ENCODE measurements around the gene EML1. TPM values are rescaled to one million over a fixed set of nuclear protein-coding genes. Genes with fewer than 3 reads are reported as not detected.

EML1 gene
- total and polyA plus RNA-seq, 2 of the 13 experiments (the other 11 are each of a cell fraction or from before 2014, with no cell fraction given) = 0.59 to 1.7 TPM

DNA sequence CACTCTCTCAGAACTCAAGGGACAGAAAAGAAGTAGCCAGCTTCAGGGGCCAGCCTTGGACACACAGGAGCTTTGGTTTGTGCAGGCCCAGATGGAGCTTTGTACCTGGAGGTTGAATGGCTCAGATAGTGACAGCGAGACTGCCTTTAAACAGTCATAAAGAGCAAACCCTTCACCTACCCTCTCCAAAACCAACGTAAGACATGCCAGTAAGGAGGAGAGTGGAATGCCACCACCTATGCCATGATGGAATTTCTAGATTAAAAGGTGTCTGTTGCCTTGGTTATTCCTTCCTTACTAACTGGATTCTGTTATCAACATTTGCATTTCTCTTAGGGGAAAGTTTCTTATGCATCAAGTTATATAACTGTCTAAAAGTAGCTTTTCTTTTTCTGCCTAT is 98.1 kb downstream of the EML1 start:
- no TSS peak for BruUV-seq (replicated peaks)
- POLR2A ChIA-PET = no interaction called here
- H3K36me3 ChIP-seq (replicated peaks in 1 of 2; ENCODE audit: control insufficient read depth in 1 of 2, insufficient read depth in 2 of 2, low read length in 2 of 2) = no peaks in the 10 kb centered on the region
- intact Hi-C loops (cut with micrococcal nuclease; ENCODE audit: unreplicated experiment) (no loop called here), in situ Hi-C loops (cut with HindIII; ENCODE audit: extremely low pct_ligation_motif_present, low pct_unique_long_range_greater_than_20kb) (no loop called here)
- H3K9me3 ChIP-seq (ENCODE audit: low read length) = no peaks in the 10 kb centered on the region
- no peak for ATAC-seq
- H3K4me2 ChIP-seq (ENCODE audit: low read depth, low read length) = no peak overlapping the region
- H3K27me3 ChIP-seq (ENCODE audit: control insufficient read depth in 1 of 2, insufficient read depth in 2 of 2, low read length in 2 of 2) = no peaks in the 10 kb centered on the region
- CTCF ChIA-PET (ENCODE audit: low intra/inter-chr PET ratio, low total read pairs) = no interaction called here
- FAIRE-seq = no peak
- H3K27ac ChIP-seq (ENCODE audit: extremely low read length, insufficient read depth, low read length) = no peak overlapping the region
- no peak overlapping the region for H3K4me3 ChIP-seq (replicated peaks in 1 of 3; ENCODE audit: insufficient read depth in 1 of 3, low read depth in 2 of 3, low read length in 3 of 3)
- DNase-seq (ENCODE audit: low spot score) = no peak
- H3K79me2 ChIP-seq (ENCODE audit: insufficient read depth, low read length) = no peaks in the 10 kb centered on the region
- 47% methylated on average over 2 of the region's 2 CpGs for WGBS (ENCODE audit: low lambda C conversion rate)
- H3K4me1 ChIP-seq (ENCODE audit: insufficient read depth, low read length) = no peaks in the 10 kb centered on the region
- H4K20me1 ChIP-seq (ENCODE audit: insufficient read depth, low read length) = no peaks in the 10 kb centered on the region
- H2AFZ ChIP-seq (ENCODE audit: low read length) = no peak overlapping the region
- H3K9ac ChIP-seq (ENCODE audit: insufficient read depth, low read depth, low read length) = no peak overlapping the region
- TF ChIP-seq ZNF260 (CRISPR knock-in tag; IDR thresholded peaks at IDR 0.05; ENCODE audit: borderline replicate concordance, low read depth) = no peak
- no peak for TF ChIP-seq ARNT (IDR thresholded peaks at IDR 0.05)
- TF ChIP-seq FOXC1 (CRISPR knock-in tag; IDR thresholded peaks at IDR 0.05; ENCODE audit: borderline replicate concordance) = no peak
- no peak for TF ChIP-seq KLF16 (CRISPR knock-in tag; IDR thresholded peaks at IDR 0.05)
- TF ChIP-seq NBN (conservative IDR thresholded peaks at IDR 0.05) = no peak
- no peak for TF ChIP-seq ZNF160 (CRISPR knock-in tag; IDR thresholded peaks at IDR 0.05)
- TF ChIP-seq, protein P1, sequence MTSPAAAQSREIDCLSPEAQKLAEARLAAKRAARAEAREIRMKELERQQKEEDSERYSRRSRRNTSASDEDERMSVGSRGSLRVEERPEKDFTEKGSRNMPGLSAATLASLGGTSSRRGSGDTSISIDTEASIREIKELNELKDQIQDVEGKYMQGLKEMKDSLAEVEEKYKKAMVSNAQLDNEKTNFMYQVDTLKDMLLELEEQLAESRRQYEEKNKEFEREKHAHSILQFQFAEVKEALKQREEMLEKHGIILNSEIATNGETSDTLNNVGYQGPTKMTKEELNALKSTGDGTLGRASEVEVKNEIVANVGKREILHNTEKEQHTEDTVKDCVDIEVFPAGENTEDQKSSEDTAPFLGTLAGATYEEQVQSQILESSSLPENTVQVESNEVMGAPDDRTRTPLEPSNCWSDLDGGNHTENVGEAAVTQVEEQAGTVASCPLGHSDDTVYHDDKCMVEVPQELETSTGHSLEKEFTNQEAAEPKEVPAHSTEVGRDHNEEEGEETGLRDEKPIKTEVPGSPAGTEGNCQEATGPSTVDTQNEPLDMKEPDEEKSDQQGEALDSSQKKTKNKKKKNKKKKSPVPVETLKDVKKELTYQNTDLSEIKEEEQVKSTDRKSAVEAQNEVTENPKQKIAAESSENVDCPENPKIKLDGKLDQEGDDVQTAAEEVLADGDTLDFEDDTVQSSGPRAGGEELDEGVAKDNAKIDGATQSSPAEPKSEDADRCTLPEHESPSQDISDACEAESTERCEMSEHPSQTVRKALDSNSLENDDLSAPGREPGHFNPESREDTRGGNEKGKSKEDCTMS (CRISPR knock-in tag; conservative IDR thresholded peaks at IDR 0.05) = no peak
- TF ChIP-seq SRSF9 (IDR thresholded peaks at IDR 0.05; ENCODE audit: borderline replicate concordance, insufficient read depth, low read depth, low read length, poor library complexity, severe bottlenecking) = no peak
- TF ChIP-seq ZNF768 (CRISPR knock-in tag; IDR thresholded peaks at IDR 0.05) = no peak
- TF ChIP-seq SPEN (CRISPR knock-in tag; IDR thresholded peaks at IDR 0.05; ENCODE audit: low read depth) = no peak
- no peak for TF ChIP-seq SMYD3 (CRISPR knock-in tag; IDR thresholded peaks at IDR 0.05)
- TF ChIP-seq ZNF124 (CRISPR knock-in tag; IDR thresholded peaks at IDR 0.05) = no peak
- TF ChIP-seq, protein P2, sequence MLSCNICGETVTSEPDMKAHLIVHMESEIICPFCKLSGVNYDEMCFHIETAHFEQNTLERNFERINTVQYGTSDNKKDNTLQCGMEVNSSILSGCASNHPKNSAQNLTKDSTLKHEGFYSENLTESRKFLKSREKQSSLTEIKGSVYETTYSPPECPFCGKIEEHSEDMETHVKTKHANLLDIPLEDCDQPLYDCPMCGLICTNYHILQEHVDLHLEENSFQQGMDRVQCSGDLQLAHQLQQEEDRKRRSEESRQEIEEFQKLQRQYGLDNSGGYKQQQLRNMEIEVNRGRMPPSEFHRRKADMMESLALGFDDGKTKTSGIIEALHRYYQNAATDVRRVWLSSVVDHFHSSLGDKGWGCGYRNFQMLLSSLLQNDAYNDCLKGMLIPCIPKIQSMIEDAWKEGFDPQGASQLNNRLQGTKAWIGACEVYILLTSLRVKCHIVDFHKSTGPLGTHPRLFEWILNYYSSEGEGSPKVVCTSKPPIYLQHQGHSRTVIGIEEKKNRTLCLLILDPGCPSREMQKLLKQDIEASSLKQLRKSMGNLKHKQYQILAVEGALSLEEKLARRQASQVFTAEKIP (CRISPR knock-in tag; IDR thresholded peaks at IDR 0.05; ENCODE audit: borderline replicate concordance) = no peak
- no peak for TF ChIP-seq EP300 (IDR thresholded peaks at IDR 0.05; ENCODE audit: low read depth in 2 of 2, low read length in 2 of 2)
- TF ChIP-seq EP300 (CRISPR knock-in tag; IDR thresholded peaks at IDR 0.05; ENCODE audit: borderline replicate concordance) = no peak
- TF ChIP-seq, protein P3, sequence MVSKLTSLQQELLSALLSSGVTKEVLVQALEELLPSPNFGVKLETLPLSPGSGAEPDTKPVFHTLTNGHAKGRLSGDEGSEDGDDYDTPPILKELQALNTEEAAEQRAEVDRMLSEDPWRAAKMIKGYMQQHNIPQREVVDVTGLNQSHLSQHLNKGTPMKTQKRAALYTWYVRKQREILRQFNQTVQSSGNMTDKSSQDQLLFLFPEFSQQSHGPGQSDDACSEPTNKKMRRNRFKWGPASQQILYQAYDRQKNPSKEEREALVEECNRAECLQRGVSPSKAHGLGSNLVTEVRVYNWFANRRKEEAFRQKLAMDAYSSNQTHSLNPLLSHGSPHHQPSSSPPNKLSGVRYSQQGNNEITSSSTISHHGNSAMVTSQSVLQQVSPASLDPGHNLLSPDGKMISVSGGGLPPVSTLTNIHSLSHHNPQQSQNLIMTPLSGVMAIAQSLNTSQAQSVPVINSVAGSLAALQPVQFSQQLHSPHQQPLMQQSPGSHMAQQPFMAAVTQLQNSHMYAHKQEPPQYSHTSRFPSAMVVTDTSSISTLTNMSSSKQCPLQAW (CRISPR knock-in tag; IDR thresholded peaks at IDR 0.05) = no peak
- TF ChIP-seq TBX2 (CRISPR knock-in tag; IDR thresholded peaks at IDR 0.05; ENCODE audit: borderline replicate concordance) = no peak
- no peak for TF ChIP-seq SMAD9 (CRISPR knock-in tag; IDR thresholded peaks at IDR 0.05)
